A673 (cell line): ENCODE measurements around the gene NDC80.

Experiments
- CTCF ChIP-seq: fragments of 300-800, 200-600 bp; sonication (generic); conservative IDR thresholded peaks from 2 replicates; pipeline ENCODE4 v1.5.1; 2017; ENCODE audit warnings: low read depth, mild to moderate bottlenecking, antibody characterized with exemption, low read length, moderate library complexity, mixed read lengths
- EZH2 ChIP-seq: fragments of 200-600 bp; sonication (generic); IDR thresholded peaks from 2 replicates; pipeline ENCODE4 v1.6.1; 2017; ENCODE audit warnings: borderline replicate concordance, low read depth, mild to moderate bottlenecking, mixed read lengths, antibody characterized with exemption, low read length; ENCODE audit not compliant: poor library complexity, severe bottlenecking

GRCh38 chr18:2641638-2642037, 70.3 kb downstream of the NDC80 start:
- TF ChIP-seq CTCF (no peak), EZH2 (no peak)
